ENCODE results near the gene AGO4. TPM values are rescaled to one million over a fixed set of nuclear protein-coding genes. Genes with fewer than 3 reads are reported as not detected.

AGO4 gene
- total and polyA plus RNA-seq, 7 donors, result 3.5 to 29.9 (median 16.8) TPM

GRCh38 chr1:35836734-35837133 lies 28.9 kb downstream of the AGO4 start:
- no peaks in the 10 kb centered on the region for H3K4me1 ChIP-seq
- no peak overlapping the region for H3K27ac ChIP-seq
- DNase-seq, result no peak
- no peak overlapping the region for H3K4me3 ChIP-seq
- TF ChIP-seq POLR2AphosphoS5 (IDR thresholded peaks at IDR 0.05) (no peak), CTCF (IDR thresholded peaks at IDR 0.05) (no peak), POLR2A (IDR thresholded peaks at IDR 0.05) (no peak), EP300 (IDR thresholded peaks at IDR 0.05) (no peak)
- peaks cover 24 to 97% (median 58%) of the 10 kb centered on the region in 4 donors for H3K36me3 ChIP-seq
- intact Hi-C loops (cut with DNase I), result no loop called here
- no peaks in the 10 kb centered on the region for H3K9me3 ChIP-seq
- 98% methylated on average over 1 of the region's 1 CpG for WGBS, 2 donors
- no peaks in the 10 kb centered on the region for H3K27me3 ChIP-seq

DNA sequence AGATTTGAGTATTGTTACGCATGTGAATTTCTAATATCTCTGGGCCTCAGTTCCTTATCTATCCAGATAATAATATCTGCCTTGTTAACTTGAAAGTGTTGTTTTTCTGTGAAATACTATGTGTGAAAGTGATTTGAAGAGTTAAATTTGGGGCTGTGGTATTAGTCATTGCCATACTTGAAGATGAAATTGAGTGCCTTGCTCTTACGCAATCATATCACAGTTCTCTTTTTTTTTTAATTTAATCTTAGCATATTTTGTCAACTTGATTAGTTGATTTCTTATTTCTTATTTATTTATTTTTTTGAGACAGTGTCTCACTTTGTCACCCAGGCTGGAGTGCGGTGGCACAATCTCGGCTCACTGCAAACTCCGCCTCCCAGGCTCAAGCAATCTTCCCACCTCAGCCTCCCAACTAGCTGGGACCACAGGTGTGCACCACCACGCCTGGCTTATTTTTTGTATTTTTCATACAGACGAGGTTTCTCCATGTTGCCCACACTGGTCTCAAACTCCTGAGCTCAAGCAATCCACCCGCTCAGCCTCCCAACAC lies 31.0 kb downstream of the AGO4 start:
- Histone ChIP-seq H3K36me3 (peaks cover 13 to 96% (median 65%) of the 10 kb centered on the region in 4 donors), H3K9me3 (no peaks in the 10 kb centered on the region), H3K4me3 (no peak overlapping the region), H3K27ac (no peak overlapping the region), H3K27me3 (no peaks in the 10 kb centered on the region), H3K4me1 (no peaks in the 10 kb centered on the region)
- TF ChIP-seq POLR2AphosphoS5 (IDR thresholded peaks at IDR 0.05) (no peak), POLR2A (IDR thresholded peaks at IDR 0.05) (no peak), EP300 (IDR thresholded peaks at IDR 0.05) (no peak), CTCF (IDR thresholded peaks at IDR 0.05) (no peak)
- intact Hi-C loops (cut with DNase I), result no loop called here
- 95 to 96% methylated on average over 8 of the region's 8 CpGs for WGBS, 2 donors
- DNase-seq, result no peak

DNA sequence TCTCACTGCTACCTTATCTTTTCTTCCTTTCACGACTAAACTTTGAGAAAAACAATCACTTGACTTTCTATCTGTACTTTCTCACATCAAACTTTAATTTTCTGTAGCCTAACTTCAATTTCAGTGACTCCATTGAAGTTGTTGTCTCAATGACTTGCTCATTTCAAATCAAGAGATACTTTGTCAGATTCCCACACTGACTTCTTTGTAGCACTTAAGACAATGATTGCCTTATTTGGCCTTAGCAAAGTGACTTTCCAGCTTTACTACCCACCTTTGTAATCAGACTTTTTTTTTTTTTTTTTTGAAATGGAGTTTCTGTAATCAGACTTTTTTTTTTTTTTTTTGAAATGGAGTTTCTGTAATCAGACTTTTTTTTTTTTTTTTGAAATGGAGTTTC lies 37.0 kb downstream of the AGO4 start:
- Histone ChIP-seq H3K4me1 (peaks cover 0 to 27% (median 10%) of the 10 kb centered on the region in 4 donors), H3K27me3 (no peaks in the 10 kb centered on the region), H3K4me3 (no peak overlapping the region), H3K27ac (no peak overlapping the region), H3K9me3 (no peaks in the 10 kb centered on the region), H3K36me3 (peaks cover 0 to 59% (median 36%) of the 10 kb centered on the region in 4 donors)
- DNase-seq, result no peak
- intact Hi-C loops (cut with DNase I), result no loop called here
- TF ChIP-seq POLR2AphosphoS5 (IDR thresholded peaks at IDR 0.05), result no peak
- no peak for TF ChIP-seq CTCF (IDR thresholded peaks at IDR 0.05)
- no peak for TF ChIP-seq POLR2A (IDR thresholded peaks at IDR 0.05)
- TF ChIP-seq EP300 (IDR thresholded peaks at IDR 0.05), result no peak
- WGBS, 2 donors, result 84 to 86% methylated on average over 1 of the region's 1 CpG

- no peaks in the 10 kb centered on the region for H3K9me3 ChIP-seq
- H3K27me3 ChIP-seq, result no peaks in the 10 kb centered on the region
- H3K4me3 ChIP-seq, result no peak overlapping the region
- H3K27ac ChIP-seq, result peak overlapping the region in 1 of 4 donors; percentile 35
- no peak for DNase-seq
- TF ChIP-seq CTCF (IDR thresholded peaks at IDR 0.05) (no peak), POLR2AphosphoS5 (IDR thresholded peaks at IDR 0.05) (no peak), POLR2A (IDR thresholded peaks at IDR 0.05) (no peak), EP300 (IDR thresholded peaks at IDR 0.05) (no peak)
- peaks cover 0 to 55% (median 31%) of the 10 kb centered on the region in 4 donors for H3K36me3 ChIP-seq
- H3K4me1 ChIP-seq, result peaks cover 0 to 36% (median 19%) of the 10 kb centered on the region in 4 donors
- intact Hi-C loops (cut with DNase I), result no loop called here
- WGBS, 2 donors, result 78 to 85% methylated on average over 1 of the region's 1 CpG
These were observed 38.0 kb downstream of the AGO4 start for GRCh38 chr1:35845766-35846165.

All from sigmoid colon (tissue), 7 donors.